ENCODE data around the gene NT5C.

The NT5C gene

GRCh38 chr17:75088465-75089417 lies 42.8 kb downstream of the NT5C start:
- Mint-ChIP-seq H3K9me3 (no peaks in the 10 kb centered on the region), H3K27ac (peak overlapping the region; percentile 93), H3K36me3 (ENCODE audit: low read depth) (peaks cover 15% of the 10 kb centered on the region), H3K4me3 (peak overlapping the region; percentile 95), H3K27me3 (no peaks in the 10 kb centered on the region), H3K4me1 (ENCODE audit: low read depth) (peaks cover 80% of the 10 kb centered on the region)
- intact Hi-C loops (cut with micrococcal nuclease): no loop called here

DNA sequence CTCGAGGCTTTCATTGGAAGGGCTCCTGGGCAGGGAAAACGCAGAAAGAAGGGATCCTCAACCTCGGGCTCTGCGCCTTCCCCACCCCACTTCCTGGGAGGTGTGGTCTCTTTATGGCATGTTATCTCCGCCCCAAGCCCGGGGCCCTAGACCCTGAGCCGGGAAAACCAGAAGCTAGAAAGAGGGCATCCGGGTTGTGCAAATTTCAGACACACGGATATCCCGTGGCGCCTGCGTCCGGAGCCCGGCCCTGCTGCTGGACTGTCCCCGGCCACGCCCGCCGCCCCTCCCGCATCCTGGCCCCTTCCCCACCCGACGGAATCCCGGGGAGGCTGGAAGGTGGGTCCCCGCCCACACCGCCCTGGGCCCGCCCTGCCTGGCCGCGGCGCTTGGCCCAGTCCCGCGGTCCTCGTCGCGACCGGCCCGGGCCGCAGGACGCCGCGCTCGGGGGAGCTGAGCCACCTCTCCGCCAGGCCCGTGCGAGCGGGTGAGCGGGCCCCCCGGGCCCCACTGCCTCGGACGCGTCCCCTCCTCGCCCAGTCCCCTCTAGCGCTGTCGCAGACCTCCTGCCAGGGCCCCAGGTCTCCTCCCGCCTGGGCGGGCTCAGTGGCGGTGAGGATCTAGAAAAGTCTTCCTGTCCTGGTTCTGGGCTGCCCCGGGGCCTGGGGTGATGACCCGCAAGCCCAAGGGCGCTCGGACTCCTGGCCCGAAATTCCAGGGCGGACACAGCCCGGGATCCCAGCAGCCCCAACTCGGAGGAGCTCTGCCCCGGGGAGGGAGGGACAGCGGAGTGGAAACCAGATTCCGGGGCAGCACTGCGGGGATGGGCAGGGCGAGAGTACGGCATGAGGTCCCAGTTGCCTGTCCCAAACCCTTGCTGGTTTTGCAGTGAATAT lies 43.7 kb downstream of the NT5C start, which contains the start of gene SLC16A5:
SLC16A5 (plus strand) TSS at position 397 of the 896 bp plus-strand sequence. CDS start 5,683 bp downstream, outside the sequence.
- intact Hi-C loops (cut with micrococcal nuclease): no loop called here
- H3K4me1 Mint-ChIP-seq (ENCODE audit: low read depth): peaks cover 70% of the 10 kb centered on the region
- no peaks in the 10 kb centered on the region for H3K27me3 Mint-ChIP-seq
- H3K9me3 Mint-ChIP-seq: no peaks in the 10 kb centered on the region
- peak within 1 kb of the TSS; percentile 95 for H3K4me3 Mint-ChIP-seq
- peaks cover 12% of the 10 kb centered on the region for H3K36me3 Mint-ChIP-seq (ENCODE audit: low read depth)
- H3K27ac Mint-ChIP-seq: peak within 1 kb of the TSS; percentile 93

- H3K4me3 Mint-ChIP-seq: peak overlapping the region; percentile 95
- peaks cover 12% of the 10 kb centered on the region for H3K36me3 Mint-ChIP-seq (ENCODE audit: low read depth)
- peaks cover 70% of the 10 kb centered on the region for H3K4me1 Mint-ChIP-seq (ENCODE audit: low read depth)
- peak overlapping the region; percentile 93 for H3K27ac Mint-ChIP-seq
- peaks cover 4% of the 10 kb centered on the region for H3K27me3 Mint-ChIP-seq
- no peaks in the 10 kb centered on the region for H3K9me3 Mint-ChIP-seq
- intact Hi-C loops (cut with micrococcal nuclease): no loop called here
Measured at GRCh38 chr17:75087182-75087557, 44.4 kb downstream of the NT5C start.

DNA sequence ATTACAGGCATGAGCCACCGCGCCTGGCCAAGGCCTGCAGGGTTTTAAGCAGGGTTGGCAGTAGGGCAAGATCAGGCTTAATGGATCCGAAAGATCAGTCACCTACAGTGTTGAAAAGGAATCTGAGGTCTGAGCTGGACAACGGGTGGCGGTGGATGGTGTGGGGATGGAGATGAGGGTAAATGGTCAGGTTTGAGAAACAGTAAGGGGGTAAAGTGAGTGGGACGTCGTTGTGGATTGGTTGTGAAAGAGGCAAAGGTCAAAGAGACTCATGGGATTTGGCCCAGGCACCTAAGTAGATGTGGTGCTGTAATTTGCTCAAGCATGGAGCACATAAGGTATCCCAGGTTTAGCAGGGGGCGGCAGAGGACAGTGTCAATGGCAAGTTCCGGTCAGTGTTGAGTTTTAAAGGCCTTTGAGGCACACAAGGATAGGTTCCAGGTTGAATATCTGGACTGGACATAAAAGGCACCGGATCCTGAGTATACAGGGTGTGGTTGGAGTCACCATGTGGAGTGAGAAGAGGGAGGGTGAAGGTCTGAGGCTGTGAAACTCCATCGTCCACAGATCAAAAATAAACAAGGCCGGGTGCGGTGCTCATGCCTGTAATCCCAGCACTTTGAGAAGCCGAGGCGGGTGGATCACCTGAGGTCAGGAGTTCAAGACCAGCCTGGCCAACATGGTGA lies 44.9 kb downstream of the NT5C start:
- Mint-ChIP-seq H3K27ac (peak overlapping the region; percentile 93), H3K4me1 (ENCODE audit: low read depth) (peaks cover 70% of the 10 kb centered on the region), H3K27me3 (peaks cover 8% of the 10 kb centered on the region), H3K9me3 (no peaks in the 10 kb centered on the region), H3K4me3 (peak overlapping the region; percentile 95), H3K36me3 (ENCODE audit: low read depth) (peaks cover 12% of the 10 kb centered on the region)
- intact Hi-C loops (cut with micrococcal nuclease): no loop called here

- Mint-ChIP-seq H3K27ac (no peak overlapping the region), H3K36me3 (ENCODE audit: low read depth) (peaks cover 6% of the 10 kb centered on the region), H3K4me3 (no peak overlapping the region), H3K9me3 (no peaks in the 10 kb centered on the region), H3K27me3 (peaks cover 8% of the 10 kb centered on the region), H3K4me1 (ENCODE audit: low read depth) (peaks cover 68% of the 10 kb centered on the region)
- intact Hi-C loops (cut with micrococcal nuclease): no loop called here
Measured at GRCh38 chr17:75084039-75084660, 47.4 kb downstream of the NT5C start.

DNA sequence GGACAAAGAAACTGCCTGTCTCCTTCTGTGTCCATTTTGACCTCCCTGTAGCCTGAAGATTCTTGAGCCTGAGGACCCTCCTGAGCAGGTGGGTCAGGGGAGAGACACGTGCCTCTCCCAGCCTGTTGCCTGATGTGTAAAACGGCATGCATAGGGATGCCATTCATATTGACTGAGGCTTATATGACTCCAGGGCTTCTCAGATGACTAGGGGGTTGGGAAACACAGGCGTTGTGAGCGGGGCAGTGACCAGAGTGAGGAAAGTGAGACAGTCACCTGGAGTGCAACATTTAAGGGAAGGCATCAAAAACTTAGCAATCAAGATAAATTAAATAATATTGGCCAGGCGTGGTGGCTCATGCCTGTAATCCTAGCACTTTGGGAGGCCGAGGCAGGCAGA lies 48.9 kb downstream of the NT5C start:
- Mint-ChIP-seq H3K27me3 (peaks cover 8% of the 10 kb centered on the region), H3K4me1 (ENCODE audit: low read depth) (peaks cover 69% of the 10 kb centered on the region), H3K27ac (no peak overlapping the region), H3K9me3 (no peaks in the 10 kb centered on the region), H3K36me3 (ENCODE audit: low read depth) (no peaks in the 10 kb centered on the region), H3K4me3 (no peak overlapping the region)
- intact Hi-C loops (cut with micrococcal nuclease): no loop called here

- Mint-ChIP-seq H3K4me3 (no peak overlapping the region), H3K27me3 (peaks cover 8% of the 10 kb centered on the region), H3K9me3 (no peaks in the 10 kb centered on the region), H3K36me3 (ENCODE audit: low read depth) (no peaks in the 10 kb centered on the region), H3K27ac (no peak overlapping the region), H3K4me1 (ENCODE audit: low read depth) (peaks cover 70% of the 10 kb centered on the region)
- intact Hi-C loops (cut with micrococcal nuclease): no loop called here
Measured at GRCh38 chr17:75081611-75082540, 49.7 kb downstream of the NT5C start.
